HFFc6 (cell line): ENCODE results near the gene MCTP2. TPM values are rescaled to one million over a fixed set of nuclear protein-coding genes. Genes with fewer than 3 reads are reported as not detected.

ENCODE experiments used
- DNase-seq: peaks from one replicate; pipeline ENCODE4 v3.0.0-alpha.2; 2018
- H3K27ac Mint-ChIP-seq: 2 replicates; pipeline ENCODE4 v1.8.0; 2020; ENCODE audit warnings: mild to moderate bottlenecking, mixed read lengths
- H3K27me3 Mint-ChIP-seq: 2 replicates; pipeline ENCODE4 v1.8.0; 2021; ENCODE audit warnings: mild to moderate bottlenecking, moderate library complexity, mixed read lengths; ENCODE audit not compliant: insufficient read depth
- H3K36me3 Mint-ChIP-seq: 2 replicates; pipeline ENCODE4 v1.8.0; 2021; ENCODE audit warnings: low read depth, mixed read lengths
- H3K4me1 Mint-ChIP-seq: 2 replicates; pipeline ENCODE4 v1.8.0; 2020; ENCODE audit warnings: low read depth, mixed read lengths
- H3K4me3 Mint-ChIP-seq: 2 replicates; pipeline ENCODE4 v1.8.0; 2020; ENCODE audit warnings: mild to moderate bottlenecking, moderate library complexity, mixed read lengths
- H3K9me3 Mint-ChIP-seq: 2 replicates; pipeline ENCODE4 v1.8.0; 2020; ENCODE audit warnings: mild to moderate bottlenecking, mixed read lengths
- CTCF ChIP-seq: fragments of 200-600 bp; sonication (generic); IDR thresholded peaks from 2 replicates; pipeline ENCODE4 v1.5.0; 2021; ENCODE audit warnings: antibody characterized with exemption, mild to moderate bottlenecking
- total RNA-seq, 6 experiments: library from RNA; stranded (reverse); fragmentation: NEBNext Ultra II Directional; extraction: Animal tissue kit (Norgen Biotek cat#: 25700); gene quantifications; 2 replicates in 1 of 6; 3 replicates in 5 of 6; pipeline ENCODE4 v1.2.3, GENCODE V29; 2021

Gene MCTP2
- total RNA-seq, 6 experiments from 2014 or later = 0.63 to 4.4 (median 1.0) TPM

DNA sequence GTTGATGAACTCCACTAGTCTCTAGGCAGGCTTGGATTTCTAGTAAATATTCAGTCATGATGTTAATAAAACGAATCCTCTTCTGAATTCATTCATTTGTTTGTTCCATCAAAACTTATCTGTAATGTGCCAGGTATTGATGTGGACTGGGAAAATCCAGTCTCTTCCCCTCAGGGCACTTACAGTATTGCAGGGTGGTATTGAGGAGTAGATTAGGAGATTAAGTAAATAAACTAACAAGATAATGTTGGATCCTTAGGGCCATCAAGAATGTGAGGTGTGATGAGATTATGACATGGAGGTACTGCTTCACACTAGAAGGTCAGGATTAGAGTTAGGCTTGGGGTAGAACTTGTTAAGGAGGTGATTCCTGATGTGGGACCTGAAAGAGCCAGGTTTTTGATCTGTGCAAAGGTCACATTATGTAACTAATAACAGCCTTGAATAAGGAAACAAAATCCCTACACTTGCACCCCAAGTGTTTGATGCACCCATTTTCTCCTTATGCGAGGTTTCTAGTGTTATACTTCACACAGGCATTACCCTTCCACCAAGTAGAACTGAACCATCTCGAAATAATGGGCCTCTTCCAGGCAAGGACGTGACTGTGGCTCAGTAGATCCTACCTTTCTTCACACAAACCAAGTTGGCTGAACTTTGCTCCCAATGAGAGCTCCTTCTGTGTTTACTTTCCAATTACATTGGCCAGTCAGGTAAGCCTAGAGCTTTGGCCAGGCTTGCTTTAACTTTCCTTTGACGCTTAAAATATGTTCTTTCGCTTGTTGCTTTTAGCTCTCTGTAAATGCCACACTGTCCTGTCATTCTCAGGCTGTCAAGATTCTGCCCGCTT, 16.7 kb downstream of the MCTP2 start:
- no peak overlapping the region for H3K4me3 Mint-ChIP-seq

DNA sequence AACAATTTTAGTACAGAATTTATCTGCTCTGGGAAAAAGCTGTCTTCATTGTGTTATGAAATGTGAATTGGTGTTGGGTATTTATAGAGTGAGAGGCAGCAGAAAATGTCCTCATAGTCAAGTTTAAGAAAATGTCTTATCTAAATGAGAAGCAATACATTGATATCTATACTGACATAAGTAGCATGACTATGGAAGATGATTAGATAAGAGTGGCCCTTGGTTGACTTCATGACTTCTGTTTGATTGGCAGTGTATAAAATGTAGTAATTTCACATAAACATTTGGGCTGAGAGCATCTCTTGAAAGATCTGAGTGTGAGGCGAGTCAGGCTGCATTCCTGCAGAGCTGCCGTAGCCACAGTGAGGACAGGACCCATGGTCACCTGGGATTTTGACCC, 19.4 kb downstream of the MCTP2 start:
- H3K36me3 Mint-ChIP-seq = peaks cover 5% of the 10 kb centered on the region; the same call in 1 of the 2 replicates
- H3K9me3 Mint-ChIP-seq = peaks cover 4% of the 10 kb centered on the region
- H3K27me3 Mint-ChIP-seq = no peaks in the 10 kb centered on the region
- H3K4me1 Mint-ChIP-seq = no peaks in the 10 kb centered on the region; the same call in 1 of the 2 replicates
- TF ChIP-seq CTCF = no peak
- no peak overlapping the region for H3K4me3 Mint-ChIP-seq
- no peak overlapping the region for H3K27ac Mint-ChIP-seq
- no peak for DNase-seq

More for the DNA sequence above, 16.7 kb downstream of the MCTP2 start:
- Mint-ChIP-seq H3K36me3 (peaks cover 5% of the 10 kb centered on the region; the same call in 1 of the 2 replicates), H3K27me3 (no peaks in the 10 kb centered on the region), H3K27ac (no peak overlapping the region), H3K4me1 (no peaks in the 10 kb centered on the region), H3K9me3 (peaks cover 4% of the 10 kb centered on the region)
- TF ChIP-seq CTCF = no peak
- DNase-seq = no peak

- no peak overlapping the region for H3K27ac Mint-ChIP-seq
- TF ChIP-seq CTCF = no peak
- H3K4me1 Mint-ChIP-seq = no peaks in the 10 kb centered on the region; the same call in 1 of the 2 replicates
- H3K27me3 Mint-ChIP-seq = no peaks in the 10 kb centered on the region
- no peak overlapping the region for H3K4me3 Mint-ChIP-seq
- H3K9me3 Mint-ChIP-seq = peaks cover 4% of the 10 kb centered on the region
- no peak for DNase-seq
- H3K36me3 Mint-ChIP-seq = peaks cover 5% of the 10 kb centered on the region; the same call in 1 of the 2 replicates
Measured at GRCh38 chr15:94252223-94252766, 20.9 kb downstream of the MCTP2 start.

GRCh38 chr15:94252906-94253491, 21.6 kb downstream of the MCTP2 start:
- no peaks in the 10 kb centered on the region for H3K27me3 Mint-ChIP-seq
- no peak overlapping the region for H3K4me3 Mint-ChIP-seq
- H3K9me3 Mint-ChIP-seq = peaks cover 4% of the 10 kb centered on the region

DNA sequence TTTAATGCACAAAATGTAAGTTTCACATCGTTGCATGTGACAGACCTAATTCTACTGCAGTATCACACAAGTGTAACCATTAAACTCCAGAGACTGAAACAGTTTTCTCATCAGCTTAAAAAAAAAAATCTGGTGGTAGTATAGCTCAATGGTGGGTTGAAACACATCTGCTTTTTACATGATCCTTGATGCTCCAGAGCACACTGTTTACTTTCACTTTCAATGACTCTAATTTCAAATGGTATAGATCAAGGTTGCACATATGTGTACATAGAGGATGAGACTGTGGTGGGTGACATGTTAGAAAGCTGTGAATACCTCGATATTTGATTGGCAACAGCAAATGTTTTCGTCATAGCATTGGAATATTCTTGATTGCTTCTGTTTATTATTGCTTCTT, 22.4 kb downstream of the MCTP2 start:
- H3K4me1 Mint-ChIP-seq = no peaks in the 10 kb centered on the region; the same call in 1 of the 2 replicates
- H3K4me3 Mint-ChIP-seq = no peak overlapping the region

More at GRCh38 chr15:94252906-94253491, 21.6 kb downstream of the MCTP2 start:
- H3K4me1 Mint-ChIP-seq = no peaks in the 10 kb centered on the region; the same call in 1 of the 2 replicates
- no peak for TF ChIP-seq CTCF
- no peak for DNase-seq
- H3K36me3 Mint-ChIP-seq = peaks cover 5% of the 10 kb centered on the region; the same call in 1 of the 2 replicates
- H3K27ac Mint-ChIP-seq = no peak overlapping the region

More for the DNA sequence above, 22.4 kb downstream of the MCTP2 start:
- DNase-seq = no peak
- Mint-ChIP-seq H3K27me3 (no peaks in the 10 kb centered on the region), H3K27ac (no peak overlapping the region), H3K36me3 (peaks cover 5% of the 10 kb centered on the region; the same call in 1 of the 2 replicates), H3K9me3 (peaks cover 4% of the 10 kb centered on the region)
- TF ChIP-seq CTCF = no peak
